HepG2 (cell line): Measurements from ENCODE around the gene ATP6V0A1. TPM values are rescaled to one million over a fixed set of nuclear protein-coding genes. Genes with fewer than 3 reads are reported as not detected.
A peak's percentile ranks its signal among the peaks of the same experiment; 100 is the strongest.

Experiments
- ELF4 ChIP-seq: sonication (generic); formaldehyde crosslinking; IDR thresholded peaks from 2 replicates; pipeline ENCODE4 v1.5.0; 2020; ENCODE audit warnings: missing genetic modification reagents, mild to moderate bottlenecking, moderate library complexity, borderline replicate concordance
- EP300 ChIP-seq, 3 experiments: sonication (generic) in 1 of 3; formaldehyde crosslinking in 1 of 3; IDR thresholded peaks; 2 replicates each; pipeline versions ENCODE4 v1.5.1 to v1.6.1; 2011 to 2020; ENCODE audit warnings: low read depth in 2 of 3, low read length in 2 of 3, borderline replicate concordance in 1 of 3, improper control_type of control experiment in 1 of 3, mild to moderate bottlenecking in 1 of 3, missing genetic modification reagents in 1 of 3, moderate library complexity in 1 of 3
- FOXM1 ChIP-seq: sonication (generic); formaldehyde crosslinking; IDR thresholded peaks from 2 replicates; pipeline ENCODE4 v1.5.0; 2020; ENCODE audit warnings: missing genetic modification reagents
- KMT2B ChIP-seq: IDR thresholded peaks from 2 replicates; pipeline ENCODE4 v1.6.1; 2016; ENCODE audit warnings: missing genetic modification reagents, missing compliant biosample characterization
- MTA3 ChIP-seq: sonication (generic); formaldehyde crosslinking; IDR thresholded peaks from 2 replicates; pipeline ENCODE4 v1.4.0; 2020; ENCODE audit warnings: missing genetic modification reagents
- MZF1 ChIP-seq: sonication (generic); formaldehyde crosslinking; IDR thresholded peaks from 2 replicates; pipeline ENCODE4 v1.8.1; 2023; ENCODE audit warnings: mild to moderate bottlenecking, missing genetic modification reagents, borderline replicate concordance
- POGZ ChIP-seq: sonication (generic); formaldehyde crosslinking; IDR thresholded peaks from 2 replicates; pipeline ENCODE4 v1.4.0; 2020; ENCODE audit warnings: mild to moderate bottlenecking, missing genetic modification reagents
- ZNF432 ChIP-seq: sonication (generic); formaldehyde crosslinking; IDR thresholded peaks from 2 replicates; pipeline ENCODE4 v1.5.0; 2020; ENCODE audit warnings: missing genetic modification reagents, mild to moderate bottlenecking, borderline replicate concordance
- ZNF484 ChIP-seq: sonication (generic); formaldehyde crosslinking; IDR thresholded peaks from 2 replicates; pipeline ENCODE4 v1.5.1; 2020; ENCODE audit warnings: mild to moderate bottlenecking, low read depth, missing genetic modification reagents, borderline replicate concordance
- ZNF709 ChIP-seq: sonication (generic); formaldehyde crosslinking; IDR thresholded peaks from 2 replicates; pipeline ENCODE4 v1.5.0; 2020; ENCODE audit warnings: mild to moderate bottlenecking, missing genetic modification reagents
- ZNF781 ChIP-seq: sonication (generic); formaldehyde crosslinking; IDR thresholded peaks from 2 replicates; pipeline ENCODE4 v1.5.1; 2020; ENCODE audit warnings: borderline replicate concordance, mild to moderate bottlenecking, missing genetic modification reagents; ENCODE audit errors: not compliant biosample characterization
- ZNF841 ChIP-seq: sonication (generic); formaldehyde crosslinking; IDR thresholded peaks from 2 replicates; pipeline ENCODE4 v1.8.1; 2023; ENCODE audit warnings: missing genetic modification reagents, borderline replicate concordance
- ZNF878 ChIP-seq: sonication (generic); formaldehyde crosslinking; IDR thresholded peaks from 2 replicates; pipeline ENCODE4 v1.8.1; 2023; ENCODE audit warnings: mild to moderate bottlenecking, missing genetic modification reagents, moderate library complexity
- ZSCAN31 ChIP-seq: sonication (generic); formaldehyde crosslinking; IDR thresholded peaks from 2 replicates; pipeline ENCODE4 v1.5.0; 2020; ENCODE audit warnings: low read depth, mild to moderate bottlenecking, missing genetic modification reagents
- polyA plus RNA-seq, 8 experiments: library from polyadenylated mRNA; depleted of rRNA in 3 of 8; stranded (reverse) in 7 of 8; unstranded in 1 of 8; fragments of >200 nt; fragmentation: Illumina TruSeq in 4 of 8; extraction: Trizol in 4 of 8; gene quantifications; 2 replicates each; pipeline versions ENCODE4 v1.2.1 to v1.2.3, GENCODE V29; 2011 to 2016; ENCODE audit warnings: low read depth in 4 of 8, missing spikeins in 1 of 8, mixed read lengths in 1 of 8; ENCODE audit not compliant: insufficient read depth in 1 of 8
- total RNA-seq, 5 experiments: library from RNA; depleted of rRNA; stranded (reverse); fragments of >200 nt; fragmentation: Illumina TruSeq; extraction: Trizol; gene quantifications; 2 replicates each; pipeline ENCODE4 v1.2.3, GENCODE V29; 2016; ENCODE audit warnings: low read depth in 1 of 5
- TF ChIP-seq, protein P1 (sequence below): sonication (generic); formaldehyde crosslinking; conservative IDR thresholded peaks from 2 replicates; pipeline ENCODE4 v1.8.0; 2022; ENCODE audit warnings: mild to moderate bottlenecking, moderate library complexity, missing genetic modification reagents
- TF ChIP-seq, protein P2 (sequence below): sonication (generic); formaldehyde crosslinking; IDR thresholded peaks from 2 replicates; pipeline ENCODE4 v1.8.0; 2022; ENCODE audit warnings: mild to moderate bottlenecking, missing genetic modification reagents, borderline replicate concordance
- TF ChIP-seq, protein P3 (sequence below): sonication (generic); formaldehyde crosslinking; IDR thresholded peaks from 2 replicates; pipeline ENCODE4 v1.5.1; 2020; ENCODE audit warnings: missing genetic modification reagents, mild to moderate bottlenecking, borderline replicate concordance
- TF ChIP-seq, protein P4 (sequence below): sonication (generic); formaldehyde crosslinking; IDR thresholded peaks from 2 replicates; pipeline ENCODE4 v1.5.1; 2020; ENCODE audit warnings: mild to moderate bottlenecking, missing genetic modification reagents, moderate library complexity
- TF ChIP-seq, protein P5 (sequence below): sonication (generic); formaldehyde crosslinking; IDR thresholded peaks from 2 replicates; pipeline ENCODE4 v1.4.0; 2020; ENCODE audit warnings: mild to moderate bottlenecking, missing genetic modification reagents

The ATP6V0A1 gene
- total and polyA plus RNA-seq, 2 of the 13 experiments (the other 11 are each of a cell fraction or from before 2014, with no cell fraction given): 27.9 to 54.1 TPM

DNA sequence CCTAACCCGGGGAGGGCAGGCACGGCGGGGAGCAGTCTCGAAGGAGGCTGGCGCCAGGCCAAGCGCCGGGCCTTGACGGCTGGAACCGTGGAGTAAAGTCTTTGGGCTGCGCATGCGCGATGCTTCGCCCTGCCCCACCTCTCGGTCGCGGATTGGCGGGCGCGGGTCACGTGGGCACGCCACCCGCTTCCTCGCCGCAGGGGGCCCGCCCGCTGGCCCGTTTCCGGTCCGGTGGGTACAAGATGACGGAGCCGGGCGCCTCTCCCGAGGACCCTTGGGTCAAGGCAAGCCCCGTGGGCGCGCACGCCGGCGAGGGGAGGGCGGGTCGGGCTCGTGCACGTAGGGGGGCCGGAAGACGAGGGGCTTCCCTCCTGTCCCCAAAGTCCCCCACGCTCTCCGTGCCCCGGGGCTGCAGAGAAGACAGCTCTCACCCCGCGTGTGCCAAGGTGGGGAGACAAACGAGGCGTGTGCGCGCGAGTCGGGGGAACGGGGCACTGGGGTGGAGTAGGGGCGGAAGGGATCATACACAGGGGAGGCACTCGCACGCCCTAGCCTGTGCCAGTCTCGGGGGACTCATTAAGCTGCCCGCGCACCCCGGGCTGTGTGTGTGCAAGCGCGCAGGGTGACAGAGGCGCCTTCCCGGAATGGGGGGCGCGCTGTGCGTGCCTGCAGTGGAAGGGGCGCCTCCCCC, 108.3 kb downstream of the ATP6V0A1 start, which contains the start of gene MLX (continued):
- TF ChIP-seq, protein P1, sequence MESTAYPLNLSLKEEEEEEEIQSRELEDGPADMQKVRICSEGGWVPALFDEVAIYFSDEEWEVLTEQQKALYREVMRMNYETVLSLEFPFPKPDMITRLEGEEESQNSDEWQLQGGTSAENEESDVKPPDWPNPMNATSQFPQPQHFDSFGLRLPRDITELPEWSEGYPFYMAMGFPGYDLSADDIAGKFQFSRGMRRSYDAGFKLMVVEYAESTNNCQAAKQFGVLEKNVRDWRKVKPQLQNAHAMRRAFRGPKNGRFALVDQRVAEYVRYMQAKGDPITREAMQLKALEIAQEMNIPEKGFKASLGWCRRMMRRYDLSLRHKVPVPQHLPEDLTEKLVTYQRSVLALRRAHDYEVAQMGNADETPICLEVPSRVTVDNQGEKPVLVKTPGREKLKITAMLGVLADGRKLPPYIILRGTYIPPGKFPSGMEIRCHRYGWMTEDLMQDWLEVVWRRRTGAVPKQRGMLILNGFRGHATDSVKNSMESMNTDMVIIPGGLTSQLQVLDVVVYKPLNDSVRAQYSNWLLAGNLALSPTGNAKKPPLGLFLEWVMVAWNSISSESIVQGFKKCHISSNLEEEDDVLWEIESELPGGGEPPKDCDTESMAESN (CRISPR knock-in tag): peak; percentile 82
- TF ChIP-seq ZSCAN31 (CRISPR knock-in tag): 0 out of 2 replicates have a peak, but pooled peaks have one; percentile 44
- TF ChIP-seq, protein P2, sequence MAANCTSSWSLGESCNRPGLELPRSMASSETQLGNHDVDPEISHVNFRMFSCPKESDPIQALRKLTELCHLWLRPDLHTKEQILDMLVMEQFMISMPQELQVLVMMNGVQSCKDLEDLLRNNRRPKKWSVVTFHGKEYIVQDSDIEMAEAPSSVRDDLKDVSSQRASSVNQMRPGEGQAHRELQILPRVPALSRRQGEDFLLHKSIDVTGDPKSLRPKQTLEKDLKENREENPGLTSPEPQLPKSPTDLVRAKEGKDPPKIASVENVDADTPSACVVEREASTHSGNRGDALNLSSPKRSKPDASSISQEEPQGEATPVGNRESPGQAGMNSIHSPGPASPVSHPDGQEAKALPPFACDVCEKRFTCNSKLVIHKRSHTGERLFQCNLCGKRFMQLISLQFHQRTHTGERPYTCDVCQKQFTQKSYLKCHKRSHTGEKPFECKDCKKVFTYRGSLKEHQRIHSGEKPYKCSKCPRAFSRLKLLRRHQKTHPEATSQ (CRISPR knock-in tag): peak; percentile 97; the same call in 1 of the 2 replicates
- no peak; the same call in 1 of the 2 replicates for TF ChIP-seq ZNF841 (CRISPR knock-in tag)
- TF ChIP-seq ZNF781 (CRISPR knock-in tag): peak; percentile 30
- TF ChIP-seq, protein P3, sequence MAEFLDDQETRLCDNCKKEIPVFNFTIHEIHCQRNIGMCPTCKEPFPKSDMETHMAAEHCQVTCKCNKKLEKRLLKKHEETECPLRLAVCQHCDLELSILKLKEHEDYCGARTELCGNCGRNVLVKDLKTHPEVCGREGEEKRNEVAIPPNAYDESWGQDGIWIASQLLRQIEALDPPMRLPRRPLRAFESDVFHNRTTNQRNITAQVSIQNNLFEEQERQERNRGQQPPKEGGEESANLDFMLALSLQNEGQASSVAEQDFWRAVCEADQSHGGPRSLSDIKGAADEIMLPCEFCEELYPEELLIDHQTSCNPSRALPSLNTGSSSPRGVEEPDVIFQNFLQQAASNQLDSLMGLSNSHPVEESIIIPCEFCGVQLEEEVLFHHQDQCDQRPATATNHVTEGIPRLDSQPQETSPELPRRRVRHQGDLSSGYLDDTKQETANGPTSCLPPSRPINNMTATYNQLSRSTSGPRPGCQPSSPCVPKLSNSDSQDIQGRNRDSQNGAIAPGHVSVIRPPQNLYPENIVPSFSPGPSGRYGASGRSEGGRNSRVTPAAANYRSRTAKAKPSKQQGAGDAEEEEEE (CRISPR knock-in tag): no peak
- no peak; a peak in 2 of 4 replicates for TF ChIP-seq EP300 (IDR thresholded peaks at IDR 0.05; ENCODE audit: low read depth in 2 of 2, low read length in 2 of 2)
- peak; percentile 78 for TF ChIP-seq EP300 (CRISPR knock-in tag; IDR thresholded peaks at IDR 0.05; ENCODE audit: borderline replicate concordance)
- 0 out of 2 replicates have a peak, but pooled peaks have one; percentile 20 for TF ChIP-seq FOXM1 (CRISPR knock-in tag)
- no peak for TF ChIP-seq ELF4 (CRISPR knock-in tag)
- no peak; the same call in 1 of the 2 replicates for TF ChIP-seq MZF1 (CRISPR knock-in tag)
- TF ChIP-seq ZNF432 (CRISPR knock-in tag): no peak
- no peak for TF ChIP-seq ZNF878 (CRISPR knock-in tag)
- TF ChIP-seq MTA3 (CRISPR knock-in tag): no peak
- TF ChIP-seq ZNF709 (CRISPR knock-in tag): 0 out of 2 replicates have a peak, but pooled peaks have one; percentile 54
- peak; percentile 82 for TF ChIP-seq KMT2B
- TF ChIP-seq ZNF484 (CRISPR knock-in tag): peak; percentile 46; the same call in 1 of the 2 replicates
- TF ChIP-seq, protein P4, sequence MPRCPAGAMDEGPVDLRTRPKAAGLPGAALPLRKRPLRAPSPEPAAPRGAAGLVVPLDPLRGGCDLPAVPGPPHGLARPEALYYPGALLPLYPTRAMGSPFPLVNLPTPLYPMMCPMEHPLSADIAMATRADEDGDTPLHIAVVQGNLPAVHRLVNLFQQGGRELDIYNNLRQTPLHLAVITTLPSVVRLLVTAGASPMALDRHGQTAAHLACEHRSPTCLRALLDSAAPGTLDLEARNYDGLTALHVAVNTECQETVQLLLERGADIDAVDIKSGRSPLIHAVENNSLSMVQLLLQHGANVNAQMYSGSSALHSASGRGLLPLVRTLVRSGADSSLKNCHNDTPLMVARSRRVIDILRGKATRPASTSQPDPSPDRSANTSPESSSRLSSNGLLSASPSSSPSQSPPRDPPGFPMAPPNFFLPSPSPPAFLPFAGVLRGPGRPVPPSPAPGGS: peak; percentile 92
- peak; percentile 84 for TF ChIP-seq POGZ (CRISPR knock-in tag)
- TF ChIP-seq, protein P5, sequence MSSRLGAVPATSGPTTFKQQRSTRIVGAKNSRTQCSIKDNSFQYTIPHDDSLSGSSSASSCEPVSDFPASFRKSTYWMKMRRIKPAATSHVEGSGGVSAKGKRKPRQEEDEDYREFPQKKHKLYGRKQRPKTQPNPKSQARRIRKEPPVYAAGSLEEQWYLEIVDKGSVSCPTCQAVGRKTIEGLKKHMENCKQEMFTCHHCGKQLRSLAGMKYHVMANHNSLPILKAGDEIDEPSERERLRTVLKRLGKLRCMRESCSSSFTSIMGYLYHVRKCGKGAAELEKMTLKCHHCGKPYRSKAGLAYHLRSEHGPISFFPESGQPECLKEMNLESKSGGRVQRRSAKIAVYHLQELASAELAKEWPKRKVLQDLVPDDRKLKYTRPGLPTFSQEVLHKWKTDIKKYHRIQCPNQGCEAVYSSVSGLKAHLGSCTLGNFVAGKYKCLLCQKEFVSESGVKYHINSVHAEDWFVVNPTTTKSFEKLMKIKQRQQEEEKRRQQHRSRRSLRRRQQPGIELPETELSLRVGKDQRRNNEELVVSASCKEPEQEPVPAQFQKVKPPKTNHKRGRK (CRISPR knock-in tag): no peak
